Pulmonary artery endothelial cell (primary cell): ENCODE data around the gene ADH7. TPM values are rescaled to one million over a fixed set of nuclear protein-coding genes. Genes with fewer than 3 reads are reported as not detected.

ENCODE experiments used
- DNase-seq: peaks from one replicate; pipeline ENCODE4 v3.0.0-alpha.2; 2011; ENCODE audit warnings: low read depth, low spot score
- total RNA-seq: library from RNA; depleted of rRNA; stranded (reverse); fragments of >200 nt; gene quantifications from 2 replicates; pipeline ENCODE4 v1.2.3, GENCODE V29; 2014

The ADH7 gene
- total RNA-seq, result not detected in 2 replicates

DNA sequence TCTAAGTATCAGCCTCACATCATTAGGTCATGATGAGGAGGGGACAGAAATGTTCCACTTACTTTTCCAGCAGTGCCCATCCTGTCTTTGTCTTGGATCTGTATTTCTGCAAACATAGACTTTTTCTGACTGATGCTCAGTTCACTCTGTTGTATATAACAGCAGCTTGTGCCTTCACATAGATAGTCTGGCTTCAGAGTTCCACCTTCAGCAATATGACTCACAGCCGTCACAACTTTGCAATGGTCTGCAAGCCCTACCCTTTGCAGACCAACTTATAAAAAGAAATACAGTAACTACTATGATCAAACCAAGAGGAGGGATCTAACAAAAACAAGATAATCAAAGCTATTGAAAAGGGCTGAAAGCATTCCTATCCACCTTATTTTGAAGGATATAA lies at the start of gene ADH7:
Gene ADH7 (minus strand): TSS at position 189 of the 400 bp plus-strand sequence. CDS start 109 bp downstream, at position 80.
- no peak for DNase-seq

DNA sequence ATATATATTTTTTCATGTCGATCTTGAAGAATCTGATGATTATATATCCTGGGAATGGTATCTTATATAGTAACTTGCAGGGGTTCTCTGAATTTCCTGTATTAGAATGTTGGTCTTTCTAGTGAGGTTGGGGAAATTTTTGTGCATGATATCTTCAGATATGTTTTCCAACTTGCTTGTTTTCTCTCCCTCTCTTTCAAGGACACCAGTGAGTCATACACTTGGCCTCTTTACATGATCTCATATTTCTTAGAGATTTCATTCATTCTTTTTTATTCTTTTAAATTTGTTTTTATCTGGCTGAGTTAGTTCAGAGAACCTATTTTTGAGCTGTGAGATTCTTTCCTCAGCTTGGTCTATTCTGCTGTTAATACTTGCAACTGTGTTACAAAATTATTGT lies 48.5 kb upstream of the ADH7 start:
- DNase-seq, result no peak

DNA sequence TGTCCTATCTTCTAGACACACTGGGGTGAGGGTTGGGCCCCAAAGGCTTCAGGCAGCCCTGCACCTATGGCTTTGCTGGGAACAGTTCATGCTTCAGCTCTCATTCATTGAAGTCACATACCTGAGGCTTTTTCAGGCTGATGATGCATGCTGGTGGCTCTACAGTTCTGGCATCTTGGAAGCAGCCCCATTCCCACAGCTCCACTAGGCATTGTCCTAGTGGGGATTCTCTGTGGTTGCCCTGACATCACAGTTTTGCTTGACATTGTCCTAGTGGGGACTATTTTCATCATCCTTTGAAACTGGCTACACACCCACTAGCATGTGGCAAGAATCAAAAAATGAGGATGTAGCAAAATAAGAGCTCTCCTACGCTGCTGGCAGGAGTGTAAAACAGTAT lies 38.0 kb upstream of the ADH7 start:
- no peak for DNase-seq

DNA sequence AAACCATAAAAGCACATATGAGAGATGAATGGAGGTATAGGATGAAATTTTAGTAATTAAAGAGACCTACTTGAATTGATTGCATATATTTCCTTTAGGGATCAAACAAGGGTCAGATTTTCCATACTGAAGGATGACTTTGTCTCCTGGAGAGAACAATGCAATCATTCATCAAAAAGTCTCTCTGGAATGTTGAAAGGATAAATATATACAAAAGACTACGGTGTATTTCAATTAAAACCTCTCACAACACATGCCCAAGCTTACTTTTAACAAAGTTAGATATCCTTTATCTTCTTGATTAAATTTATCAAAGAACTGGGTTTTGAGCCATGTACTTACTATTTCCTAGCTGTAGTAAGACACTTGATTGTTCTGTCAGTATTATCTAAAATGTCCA lies 36.8 kb upstream of the ADH7 start:
- DNase-seq, result no peak

DNA sequence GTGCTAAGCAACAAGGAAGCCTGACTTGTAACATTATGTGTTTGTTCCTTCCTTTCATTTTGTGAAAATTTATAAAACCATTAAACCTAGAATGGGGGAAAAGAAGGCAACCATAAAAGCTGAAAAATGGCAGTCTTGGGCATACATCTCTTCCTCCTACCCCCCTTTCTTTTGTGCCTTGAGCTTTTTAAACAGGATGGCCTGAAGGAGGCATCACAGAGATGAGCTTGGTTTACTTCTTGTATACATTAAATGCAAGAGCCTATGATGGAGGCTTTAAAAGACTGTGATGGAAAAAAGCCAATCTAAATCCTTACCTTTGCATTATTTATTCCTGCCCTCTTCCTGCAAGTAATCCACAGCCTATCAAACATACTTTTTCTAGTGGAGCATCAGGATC lies 36.2 kb upstream of the ADH7 start:
- no peak for DNase-seq

DNA sequence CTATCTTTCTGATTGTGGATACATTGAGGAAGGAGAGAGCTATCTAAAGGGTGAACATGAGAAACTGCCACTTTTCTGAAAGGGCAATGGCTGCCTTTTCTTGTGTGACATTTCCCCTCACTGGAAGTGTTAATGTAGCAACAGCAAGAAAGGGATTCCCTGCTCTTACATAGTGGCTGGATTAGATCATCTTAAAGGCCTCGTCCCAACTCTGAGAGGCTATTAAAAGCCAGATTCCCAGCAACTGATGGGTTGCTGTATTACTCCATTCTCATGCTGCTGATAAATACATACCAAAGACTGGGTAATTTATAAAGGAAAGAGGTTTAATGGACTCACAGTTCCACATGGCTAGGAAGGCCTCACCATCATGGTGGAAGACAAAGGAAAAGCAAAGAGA lies 33.7 kb upstream of the ADH7 start:
- no peak for DNase-seq

DNA sequence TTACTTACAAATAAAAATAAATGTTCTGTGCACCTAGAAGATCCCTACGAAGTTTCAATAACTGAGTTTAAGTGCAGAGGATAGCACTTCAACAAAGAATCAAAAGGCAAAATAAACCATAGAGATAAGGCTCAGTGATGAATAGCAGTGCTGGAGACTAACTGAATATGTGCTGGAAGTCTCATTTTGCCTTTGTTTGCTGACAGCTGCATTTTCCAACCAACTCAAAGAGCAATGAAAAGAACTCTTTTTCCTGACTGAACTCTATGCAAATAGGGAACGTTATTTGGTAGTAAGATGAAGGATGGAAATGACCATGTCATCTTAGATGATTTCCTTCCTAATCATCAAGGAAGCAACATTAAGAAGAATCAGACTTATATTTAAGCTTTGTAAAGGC lies 32.7 kb upstream of the ADH7 start:
- DNase-seq, result no peak

DNA sequence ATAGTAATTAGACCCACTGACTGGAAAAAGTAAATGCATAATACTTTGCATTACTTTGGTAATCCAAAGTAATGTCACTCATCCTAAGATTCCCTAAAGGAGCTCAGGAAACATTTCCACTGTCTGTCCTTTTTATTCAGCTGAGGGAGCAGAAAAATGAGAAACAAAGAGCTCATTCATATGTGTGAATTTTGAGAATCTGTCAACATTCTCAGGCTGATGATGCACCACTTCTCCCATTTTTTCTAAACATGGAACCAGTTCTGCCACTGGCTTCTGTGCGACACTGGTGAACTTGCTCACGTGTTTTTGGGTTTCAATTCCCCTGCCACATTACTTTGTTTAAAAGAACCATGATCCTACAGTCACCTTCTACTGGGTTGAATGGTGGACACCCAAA lies 28.4 kb upstream of the ADH7 start:
- DNase-seq, result no peak

DNA sequence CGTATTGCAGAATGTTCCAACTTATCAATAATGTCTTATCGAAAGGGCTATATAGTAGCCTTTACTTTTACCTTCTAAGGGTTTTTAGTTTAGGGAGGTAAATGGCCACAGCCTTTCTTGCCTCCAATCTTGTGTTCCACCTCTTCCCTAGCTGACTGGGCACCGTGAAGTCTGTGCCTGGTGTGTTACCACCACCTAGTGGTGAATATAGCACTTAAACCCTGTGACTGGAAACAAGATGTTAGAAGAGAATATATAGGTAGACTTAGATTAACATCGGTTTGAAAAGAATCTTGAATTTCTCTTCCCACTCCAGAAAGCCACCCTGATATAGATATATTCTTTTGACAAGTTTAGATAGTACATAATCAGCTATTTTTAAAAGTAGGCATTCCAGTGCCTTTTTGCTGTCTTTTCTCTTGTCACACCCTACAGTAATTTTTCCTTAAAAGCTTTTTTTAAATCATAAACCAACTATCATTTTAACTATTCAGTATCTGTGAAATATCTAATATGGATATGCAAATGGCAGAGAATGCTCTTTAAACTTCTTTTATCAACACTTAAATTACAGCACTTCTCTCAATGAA lies 27.8 kb upstream of the ADH7 start:
- DNase-seq, result peak; percentile 3

DNA sequence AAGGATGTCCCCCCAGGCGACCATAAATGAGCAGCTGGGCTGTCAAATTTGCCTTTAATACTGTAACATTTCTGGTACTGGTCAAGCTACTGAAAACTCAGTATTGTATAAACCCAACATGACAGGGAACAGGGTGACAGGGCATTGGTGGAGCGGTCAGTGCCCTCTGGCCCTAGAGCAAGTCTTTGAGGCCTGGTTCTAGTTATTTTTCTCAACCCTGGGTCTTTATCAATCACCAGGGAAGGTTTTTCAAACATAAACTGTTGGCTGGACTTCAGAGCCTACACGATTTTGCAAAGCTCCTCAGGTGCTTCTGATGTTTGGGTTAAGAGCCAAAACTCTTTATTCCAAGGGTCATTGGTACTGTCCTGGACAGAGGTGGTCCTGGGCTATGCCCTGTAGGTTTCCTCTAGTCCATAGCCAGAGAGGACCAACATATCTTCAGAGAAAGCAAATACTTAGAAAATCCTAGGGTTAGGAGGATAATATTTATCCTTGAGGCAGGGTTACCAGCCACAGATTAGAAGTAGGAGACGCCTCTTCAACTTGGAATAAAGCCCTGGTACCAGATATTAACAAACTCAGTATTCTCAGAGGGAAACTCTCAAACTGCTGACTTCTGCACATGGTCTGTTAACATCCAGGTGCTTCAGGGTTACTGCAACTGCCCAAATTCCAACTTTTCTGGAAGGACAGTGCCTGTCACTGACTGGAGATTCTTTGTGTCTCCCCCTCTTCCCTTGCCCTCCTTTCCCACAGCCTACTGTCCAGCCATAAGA lies 26.7 kb upstream of the ADH7 start:
- no peak for DNase-seq

DNA sequence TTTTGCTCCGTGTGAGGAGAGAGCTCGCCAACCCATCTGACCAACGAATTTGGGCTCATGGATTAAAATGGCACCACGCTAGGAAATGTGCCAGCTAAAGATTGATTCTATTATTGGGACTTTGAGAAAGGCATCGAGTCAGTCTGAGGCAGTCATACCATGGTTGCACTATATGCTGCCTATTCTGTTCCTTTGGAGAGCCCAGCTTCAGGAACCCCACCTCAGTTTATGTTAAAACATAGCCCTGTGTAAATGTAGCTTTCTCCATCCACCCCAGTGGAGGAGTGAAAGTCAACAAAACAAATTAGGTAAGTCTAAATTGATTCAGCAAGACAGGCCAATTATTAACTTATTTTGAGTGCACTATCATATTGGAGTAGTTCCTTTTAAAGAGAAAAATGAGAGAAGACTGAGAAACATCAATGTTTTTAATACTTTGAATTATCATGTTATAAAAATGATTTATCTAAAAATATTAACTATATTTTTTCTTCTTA lies 24.5 kb upstream of the ADH7 start:
- DNase-seq, result no peak

DNA sequence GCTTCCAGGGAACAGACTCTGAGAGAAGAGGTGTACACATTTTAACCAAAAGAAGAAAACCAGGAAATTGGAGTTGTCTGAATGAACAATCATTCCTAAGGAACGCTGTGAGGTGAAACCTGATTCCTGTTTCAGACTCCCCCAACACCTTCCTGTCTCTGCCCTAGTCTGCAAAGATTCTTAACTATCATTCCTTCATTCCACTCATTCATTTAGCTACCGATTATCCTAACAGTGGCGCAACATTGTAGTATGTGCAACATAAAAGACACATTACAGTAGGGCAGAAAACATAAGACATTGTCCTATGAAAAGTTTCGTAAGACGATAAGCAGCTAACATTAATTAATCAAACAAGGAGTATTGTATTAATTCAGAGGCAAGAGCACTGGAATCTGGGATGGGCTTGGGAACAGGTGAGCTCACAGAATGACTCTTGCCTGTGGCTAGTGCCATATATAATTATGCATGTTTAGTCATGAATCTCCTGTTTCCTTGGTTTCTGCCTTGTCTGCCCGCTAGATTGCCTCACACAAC lies 23.8 kb upstream of the ADH7 start:
- DNase-seq, result no peak

DNA sequence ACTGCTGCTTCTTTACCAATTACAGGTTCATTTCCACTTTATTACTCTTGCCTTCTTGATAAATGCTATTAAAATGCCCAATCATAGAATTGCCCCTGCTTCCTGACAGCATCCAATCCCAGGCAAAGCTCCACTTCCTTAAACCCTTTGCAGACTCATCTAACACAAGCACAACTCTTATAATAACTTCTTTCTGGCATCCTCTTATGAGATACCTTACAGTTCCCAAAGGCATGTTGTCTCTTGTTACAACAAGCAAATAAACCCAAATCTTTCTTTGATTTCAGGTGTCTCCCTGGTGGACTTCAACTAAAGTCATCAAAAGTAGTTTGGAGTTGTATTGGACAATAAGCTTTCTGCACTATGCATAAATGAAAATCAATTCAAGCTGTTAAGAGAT lies 22.5 kb upstream of the ADH7 start:
- DNase-seq, result no peak

DNA sequence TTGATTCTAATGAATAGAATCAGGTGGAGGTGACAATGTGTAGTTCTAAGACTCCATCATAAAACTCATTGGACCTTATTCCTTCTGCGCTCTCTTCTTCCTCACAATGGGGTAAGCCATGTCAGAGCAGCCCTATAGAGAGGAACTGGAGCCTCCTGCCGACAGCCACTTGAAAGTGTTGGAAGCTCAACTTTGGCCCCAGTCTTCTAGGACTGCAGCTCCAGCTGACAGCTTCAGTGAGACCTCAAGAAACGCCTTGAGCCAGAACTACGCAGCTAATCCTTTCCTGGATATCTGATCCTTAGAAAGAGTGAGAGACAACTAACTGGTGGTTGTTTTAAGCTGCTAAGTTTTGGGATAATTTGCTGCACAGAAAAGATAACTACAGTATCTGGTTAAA lies 22.1 kb upstream of the ADH7 start:
- no peak for DNase-seq

DNA sequence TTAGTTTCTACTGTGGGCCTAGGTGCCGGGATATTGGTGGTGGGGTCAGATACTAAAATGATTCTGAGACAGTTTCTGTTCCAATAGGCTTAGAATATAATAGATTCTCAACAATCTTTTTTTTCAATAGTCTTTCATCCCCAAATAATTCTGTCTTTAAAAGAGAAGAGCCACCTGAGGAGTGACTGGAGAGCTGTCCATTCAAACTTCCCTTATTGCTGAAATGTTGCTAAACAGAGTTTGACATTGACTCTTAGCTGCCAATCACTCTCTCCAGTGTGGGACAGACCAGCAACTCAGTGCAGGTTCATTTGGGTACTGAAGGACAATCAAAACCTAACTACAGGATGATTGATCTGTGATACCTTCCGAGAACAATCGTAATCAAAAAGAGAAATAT lies 12.4 kb upstream of the ADH7 start:
- no peak for DNase-seq

DNA sequence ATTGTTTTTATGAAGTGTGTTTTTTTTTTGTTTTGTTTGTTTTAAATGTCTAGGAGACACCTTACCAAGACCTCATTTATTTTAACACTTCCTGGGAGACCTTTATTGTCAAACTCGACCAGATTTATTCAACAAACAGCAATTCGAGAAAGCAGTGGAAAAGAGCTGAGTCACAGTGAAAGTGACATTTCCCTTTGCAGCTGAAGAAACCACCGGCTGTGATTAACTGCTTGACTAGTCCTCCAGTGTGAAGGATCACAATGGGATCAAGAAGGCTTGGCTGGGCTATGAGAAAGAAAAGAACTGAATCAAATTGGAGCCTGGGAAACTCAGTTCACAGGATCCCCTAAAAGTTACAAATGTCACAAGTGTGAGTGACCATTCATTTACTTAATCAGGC lies 11.9 kb upstream of the ADH7 start:
- peak; percentile 5 for DNase-seq

DNA sequence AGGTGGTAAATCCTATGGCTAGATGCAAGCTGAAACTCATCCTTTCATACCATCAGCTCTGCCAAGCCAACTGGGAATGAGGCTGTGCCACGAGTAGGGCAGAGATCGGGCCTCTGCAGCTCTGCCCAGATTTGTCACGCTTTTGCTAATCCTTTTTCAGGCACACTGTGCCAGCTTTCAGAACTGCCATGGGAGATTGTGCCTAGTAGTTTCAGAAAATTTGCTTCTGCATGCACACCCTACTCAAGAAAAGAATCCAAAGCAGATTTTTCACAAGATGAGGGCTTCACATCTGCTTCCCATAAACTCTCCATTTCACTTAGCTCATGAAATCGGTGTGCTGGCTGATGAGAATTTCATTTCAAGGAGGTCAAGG lies 3.3 kb upstream of the ADH7 start:
- DNase-seq, result no peak

DNA sequence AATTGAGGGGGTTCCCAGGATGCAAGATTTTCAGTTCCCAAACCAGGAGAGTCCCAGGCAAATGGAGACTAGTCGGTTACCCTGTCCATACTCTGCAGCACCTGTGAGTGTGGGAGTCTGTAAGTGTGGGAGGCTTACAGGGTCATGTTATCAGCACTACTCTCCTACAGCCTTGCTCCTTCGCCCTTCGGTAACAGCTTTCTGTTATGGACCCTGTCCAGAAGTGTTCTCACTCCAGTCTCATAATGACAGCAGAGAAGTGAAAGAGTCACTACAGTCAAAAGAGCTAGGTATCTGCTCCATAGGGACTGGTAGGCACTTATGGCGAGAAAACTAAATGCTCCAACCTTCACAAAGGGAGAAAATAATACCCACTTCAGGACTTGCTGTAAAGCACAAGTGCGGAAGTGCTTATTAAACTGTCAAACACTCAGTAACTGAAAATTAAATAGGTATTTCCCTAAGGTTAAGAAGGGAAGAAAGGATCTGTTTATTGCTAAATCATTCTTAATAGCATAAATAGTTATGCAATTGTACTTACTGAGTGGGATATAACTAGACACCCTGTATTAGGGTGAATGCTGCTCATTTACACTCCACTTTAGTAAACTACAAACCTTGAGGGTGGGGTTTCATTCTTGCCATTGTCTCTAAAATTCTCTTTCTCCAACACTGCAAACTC lies 2.7 kb upstream of the ADH7 start:
- no peak for DNase-seq

DNA sequence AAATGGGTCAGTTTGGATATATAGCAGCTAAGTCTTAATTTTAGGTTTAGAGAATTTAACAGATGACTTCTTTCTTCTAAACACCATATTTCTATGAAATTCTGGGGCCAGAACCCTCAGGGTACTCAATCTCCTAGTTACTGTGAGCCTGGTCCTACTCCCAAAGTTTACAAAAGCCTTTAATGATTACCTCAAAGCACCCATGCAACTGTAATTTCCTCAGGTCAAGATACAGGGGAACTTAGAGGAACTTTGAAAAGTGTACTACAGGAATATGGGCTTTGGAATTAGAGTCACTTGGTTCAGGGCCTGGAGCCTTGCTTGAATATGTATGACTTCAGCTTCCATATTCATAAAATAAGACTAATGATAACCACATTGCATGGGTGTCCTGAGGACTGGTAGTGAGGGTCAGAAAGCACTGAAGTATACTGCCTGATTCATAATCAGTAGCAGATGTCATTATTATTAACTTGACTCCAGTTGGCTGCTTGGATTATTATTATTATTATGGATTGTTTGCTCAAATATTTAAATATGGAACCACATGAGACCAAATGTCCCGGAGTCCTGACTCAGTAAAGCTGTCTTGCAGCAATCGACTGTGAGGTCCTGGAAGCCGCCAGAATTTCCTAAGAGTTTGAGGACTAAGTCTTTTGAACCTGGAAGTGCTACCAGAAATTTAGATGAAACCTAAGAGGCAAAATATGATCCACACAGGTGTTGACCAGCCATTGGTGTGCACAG lies 2.0 kb upstream of the ADH7 start:
- DNase-seq, result no peak

DNA sequence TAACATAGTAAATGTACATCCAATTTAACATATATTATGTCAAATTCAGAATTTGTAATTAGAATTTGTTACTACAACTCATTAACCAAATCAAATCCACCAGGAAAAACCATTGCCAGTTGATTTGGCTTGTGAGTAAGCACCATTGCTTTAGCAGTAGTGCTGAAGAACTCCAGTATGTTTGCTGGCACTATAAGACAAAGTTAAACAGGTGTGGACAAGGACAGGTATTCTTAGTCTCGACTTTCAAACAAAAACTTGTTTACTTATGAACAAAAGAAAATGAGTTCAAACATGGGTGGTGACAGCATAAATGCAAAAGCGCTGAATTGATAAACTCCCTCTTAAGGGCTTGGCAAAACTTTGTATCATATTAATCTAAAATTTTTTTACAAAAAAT lies 1.3 kb upstream of the ADH7 start:
- DNase-seq, result no peak

DNA sequence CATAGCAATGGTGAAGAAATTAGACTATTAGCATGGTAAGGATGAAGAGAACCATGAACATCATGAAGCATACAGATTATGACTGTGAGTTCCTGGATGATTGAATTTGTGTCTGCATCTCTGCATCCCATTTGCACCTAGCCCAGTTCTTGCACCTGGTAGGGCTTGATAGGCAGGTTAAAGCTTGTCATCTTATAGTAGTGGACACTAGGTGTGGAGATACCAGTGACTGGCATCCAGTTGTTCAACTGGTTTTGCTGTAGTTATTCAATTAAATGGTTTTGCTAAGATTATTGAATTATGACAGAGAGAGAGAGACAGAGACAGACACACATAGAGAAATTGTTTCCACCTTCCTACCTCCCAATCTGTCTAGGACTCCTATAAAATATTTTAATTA lies 5.0 kb downstream of the ADH7 start:
- no peak for DNase-seq

DNA sequence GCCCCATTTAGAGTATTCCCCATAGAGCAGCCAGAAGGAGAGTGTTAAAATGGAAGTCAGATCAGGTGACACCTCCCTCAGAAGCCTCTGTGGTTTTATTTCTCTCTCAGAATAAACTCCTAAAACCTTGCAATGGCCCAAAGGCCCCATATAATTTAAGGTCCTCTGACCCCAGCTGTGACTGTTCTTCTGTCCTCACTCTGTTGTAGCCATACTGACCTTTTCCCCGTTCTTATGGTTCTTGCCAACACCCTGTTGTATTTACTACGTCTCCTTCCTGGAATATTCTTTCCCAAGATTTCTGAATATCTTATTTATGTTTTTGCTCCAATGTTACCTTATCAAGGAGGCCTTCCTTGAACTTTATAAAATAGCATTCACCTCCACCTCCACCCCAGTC lies 18.0 kb downstream of the ADH7 start:
- no peak for DNase-seq
